Measurements from ENCODE around the gene B4GALNT3. TPM values are rescaled to one million over a fixed set of nuclear protein-coding genes. Genes with fewer than 3 reads are reported as not detected.

Gene B4GALNT3
- total RNA-seq, 1 donor from 2014 or later: 8.2 TPM

GRCh38 chr12:510071-510825, 50.5 kb downstream of the B4GALNT3 start:
- FAIRE-seq (no peak), DNase-seq (ENCODE audit: low read depth) (peak; percentile 74)
- Histone ChIP-seq H3K36me3 (ENCODE audit: control insufficient read depth, insufficient read depth, low read length) (no peaks in the 10 kb centered on the region), H3K27me3 (ENCODE audit: control insufficient read depth, insufficient read depth, low read length) (no peaks in the 10 kb centered on the region), H3K4me3 (ENCODE audit: low read depth, low read length) (no peak overlapping the region)
- no peak for TF ChIP-seq CTCF (IDR thresholded peaks at IDR 0.05; ENCODE audit: insufficient read depth, low read length, severe bottlenecking)

DNA sequence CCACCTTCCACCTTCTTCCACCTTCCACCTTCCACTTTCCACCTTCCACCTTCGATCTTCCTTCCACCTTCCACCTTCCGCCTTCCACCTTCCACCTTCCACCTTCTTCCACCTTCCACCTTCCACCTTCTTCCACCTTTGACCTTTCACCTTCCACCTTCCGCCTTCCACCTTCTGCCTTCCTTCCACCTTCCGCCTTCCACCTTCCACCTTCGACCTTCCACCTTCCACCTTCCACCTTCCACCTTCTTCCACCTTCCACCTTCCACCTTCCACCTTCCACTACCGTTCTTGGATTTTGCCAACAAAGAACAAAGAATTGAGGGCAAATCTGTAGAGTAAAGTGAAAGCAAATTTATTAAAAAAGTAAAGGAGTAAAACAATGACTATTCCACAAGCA, 53.2 kb downstream of the B4GALNT3 start:
- Histone ChIP-seq H3K4me3 (ENCODE audit: low read depth, low read length) (no peak overlapping the region), H3K36me3 (ENCODE audit: control insufficient read depth, insufficient read depth, low read length) (no peaks in the 10 kb centered on the region), H3K27me3 (ENCODE audit: control insufficient read depth, insufficient read depth, low read length) (no peaks in the 10 kb centered on the region)
- TF ChIP-seq CTCF (IDR thresholded peaks at IDR 0.05; ENCODE audit: insufficient read depth, low read length, severe bottlenecking): no peak
- FAIRE-seq (no peak), DNase-seq (ENCODE audit: low read depth) (no peak)

GRCh38 chr12:513446-513845, 53.7 kb downstream of the B4GALNT3 start:
- TF ChIP-seq CTCF (IDR thresholded peaks at IDR 0.05; ENCODE audit: insufficient read depth, low read length, severe bottlenecking): no peak
- peak; percentile 42 for DNase-seq (ENCODE audit: low read depth)
- Histone ChIP-seq H3K4me3 (ENCODE audit: low read depth, low read length) (no peak overlapping the region), H3K27me3 (ENCODE audit: control insufficient read depth, insufficient read depth, low read length) (no peaks in the 10 kb centered on the region), H3K36me3 (ENCODE audit: control insufficient read depth, insufficient read depth, low read length) (no peaks in the 10 kb centered on the region)
- no peak for FAIRE-seq

DNA sequence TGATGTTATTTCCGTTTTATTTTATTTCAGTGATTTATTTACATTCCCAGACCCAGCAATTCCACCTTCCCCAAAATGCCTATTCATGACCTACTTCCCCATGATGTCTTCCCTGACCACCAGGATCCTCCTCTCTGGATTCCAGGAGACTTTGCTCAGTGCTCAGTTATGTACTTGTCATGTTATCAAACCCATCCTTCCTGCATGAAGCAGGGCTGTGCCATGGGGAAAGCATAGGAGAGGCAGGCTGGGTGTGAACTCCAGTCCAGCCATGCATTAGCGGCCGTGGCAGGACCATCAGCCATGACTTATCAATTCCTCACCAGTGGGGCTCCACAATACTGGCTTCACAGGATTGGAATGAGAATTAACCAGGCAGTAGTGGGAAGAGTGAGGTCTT, 57.8 kb downstream of the B4GALNT3 start:
- DNase-seq (ENCODE audit: low read depth) (no peak), FAIRE-seq (no peak)
- no peaks in the 10 kb centered on the region for H3K27me3 ChIP-seq (ENCODE audit: control insufficient read depth, insufficient read depth, low read length)
- no peak for TF ChIP-seq CTCF (IDR thresholded peaks at IDR 0.05; ENCODE audit: insufficient read depth, low read length, severe bottlenecking)
- no peak overlapping the region for H3K4me3 ChIP-seq (ENCODE audit: low read depth, low read length)
- no peaks in the 10 kb centered on the region for H3K36me3 ChIP-seq (ENCODE audit: control insufficient read depth, insufficient read depth, low read length)

- H3K27me3 ChIP-seq (ENCODE audit: control insufficient read depth, insufficient read depth, low read length): no peaks in the 10 kb centered on the region
- no peak for FAIRE-seq
- H3K4me3 ChIP-seq (ENCODE audit: low read depth, low read length): no peak overlapping the region
- DNase-seq (ENCODE audit: low read depth): no peak
- H3K36me3 ChIP-seq (ENCODE audit: control insufficient read depth, insufficient read depth, low read length): no peaks in the 10 kb centered on the region
- no peak for TF ChIP-seq CTCF (IDR thresholded peaks at IDR 0.05; ENCODE audit: insufficient read depth, low read length, severe bottlenecking)
Observed at GRCh38 chr12:520119-520518, 60.4 kb downstream of the B4GALNT3 start.
